A673 (cell line): Measurements from ENCODE around the gene PLEKHG4. TPM values are rescaled to one million over a fixed set of nuclear protein-coding genes. Genes with fewer than 3 reads are reported as not detected.

Experiments used
- BruUV-seq: library from RNA; stranded (reverse); fragments of 400-500 nt; replicated peaks from 2 replicates; lab custom pipeline; 2021; lab: Mats Ljungman, UMichigan
- CTCF ChIA-PET: fragments of 300-600 bp; sonication (Branson Sonifier 250); formaldehyde crosslinking; loops from one replicate; lab custom pipeline; 2022; ENCODE audit warnings: antibody characterized with exemption; lab: Charles Lee
- POLR2A ChIA-PET: fragments of 300-600 bp; sonication (Branson Sonifier 250); formaldehyde crosslinking; loops from one replicate; lab custom pipeline; 2022; ENCODE audit warnings: antibody characterized with exemption; ENCODE audit not compliant: low non-redundant PET; lab: Charles Lee
- DNase-seq: peaks from one replicate; pipeline ENCODE4 v3.0.0-alpha.2; 2015; ENCODE audit warnings: low spot score
- H3K27ac ChIP-seq: fragments of 200-600 bp; sonication (generic); 2 replicates; pipeline ENCODE4 v1.5.1; 2016; ENCODE audit warnings: mixed run types, low read depth, mild to moderate bottlenecking, mixed read lengths, antibody characterized with exemption, low read length; ENCODE audit not compliant: poor library complexity, severe bottlenecking
- H3K27me3 ChIP-seq: fragments of 200-600 bp; sonication (generic); replicated peaks from 2 replicates; pipeline ENCODE4 v1.6.1; 2017; ENCODE audit warnings: mixed run types, low read depth, mild to moderate bottlenecking, mixed read lengths, antibody characterized with exemption, low read length; ENCODE audit not compliant: insufficient read depth, poor library complexity
- H3K36me3 ChIP-seq: fragments of 200-600 bp; sonication (generic); 2 replicates; pipeline ENCODE4 v1.6.1; 2016; ENCODE audit warnings: mixed run types, mild to moderate bottlenecking, mixed read lengths, antibody characterized with exemption, low read length; ENCODE audit not compliant: insufficient read depth, poor library complexity, severe bottlenecking
- H3K4me1 ChIP-seq: fragments of 200-600 bp; sonication (generic); 2 replicates; pipeline ENCODE4 v1.6.1; 2017; ENCODE audit warnings: mixed run types, mild to moderate bottlenecking, mixed read lengths, antibody characterized with exemption, low read length; ENCODE audit not compliant: insufficient read depth, poor library complexity, severe bottlenecking
- H3K4me3 ChIP-seq: fragments of 200-600 bp; sonication (generic); 2 replicates; pipeline ENCODE4 v1.5.1; 2016; ENCODE audit warnings: low read depth, mixed run types, mild to moderate bottlenecking, mixed read lengths, low read length; ENCODE audit not compliant: poor library complexity, severe bottlenecking
- H3K9me3 ChIP-seq: fragments of 200-600 bp; sonication (generic); 2 replicates; pipeline ENCODE4 v1.6.1; 2016; ENCODE audit warnings: mixed run types, low read depth, mild to moderate bottlenecking, mixed read lengths, antibody characterized with exemption, low read length; ENCODE audit not compliant: poor library complexity, severe bottlenecking
- CTCF ChIP-seq: fragments of 300-800, 200-600 bp; sonication (generic); conservative IDR thresholded peaks from 2 replicates; pipeline ENCODE4 v1.5.1; 2017; ENCODE audit warnings: low read depth, mild to moderate bottlenecking, antibody characterized with exemption, low read length, moderate library complexity, mixed read lengths
- EZH2 ChIP-seq: fragments of 200-600 bp; sonication (generic); IDR thresholded peaks from 2 replicates; pipeline ENCODE4 v1.6.1; 2017; ENCODE audit warnings: borderline replicate concordance, low read depth, mild to moderate bottlenecking, mixed read lengths, antibody characterized with exemption, low read length; ENCODE audit not compliant: poor library complexity, severe bottlenecking
- intact Hi-C: fragments of 100-400 bp; cut with micrococcal nuclease; formaldehyde crosslinking; loops from one replicate; pipeline ENCODE4 v1.10.0; 2022; ENCODE audit not compliant: unreplicated experiment
- total RNA-seq: library from RNA; stranded (reverse); gene quantifications from 2 replicates; pipeline ENCODE4 v1.2.3, GENCODE V29; 2021

The PLEKHG4 gene
- total RNA-seq, 1 experiment from 2014 or later = 5.8 TPM

DNA sequence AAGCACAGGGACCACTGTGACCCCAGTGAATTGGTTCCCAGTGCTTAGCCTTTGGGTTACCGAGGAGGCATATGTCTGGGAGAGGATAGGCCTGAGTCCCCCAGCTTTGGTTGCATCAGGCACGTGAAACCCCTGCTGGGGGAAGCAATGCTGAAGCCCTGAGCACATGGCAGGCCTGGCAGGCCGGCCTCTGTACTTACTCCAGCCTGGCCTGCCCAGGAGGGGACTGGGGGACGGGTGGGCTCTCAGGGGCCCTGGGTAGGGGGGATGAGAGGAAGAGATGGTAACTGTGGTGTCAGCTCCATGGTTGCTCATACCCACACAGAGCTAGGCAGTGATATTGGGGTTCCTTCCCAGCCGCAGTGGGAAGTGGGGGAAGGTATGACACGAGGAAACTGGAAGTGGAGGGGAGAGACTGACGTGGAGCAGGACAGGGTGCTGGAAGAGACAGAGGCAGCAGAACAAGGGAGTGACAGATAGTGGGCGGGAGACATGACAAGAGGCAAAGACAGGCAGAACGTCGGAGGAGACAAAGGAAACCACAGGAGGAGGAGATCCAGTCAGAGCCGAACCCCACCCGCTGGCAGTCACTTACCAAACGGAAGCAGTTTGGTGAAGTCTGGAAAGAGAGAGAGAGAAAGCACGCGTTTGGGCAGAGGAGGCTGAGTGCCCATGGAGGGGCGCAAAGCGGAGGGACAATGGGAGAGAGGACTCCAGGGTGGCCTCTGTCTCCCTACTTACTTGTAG is 43.3 kb upstream of the PLEKHG4 start:
- no peaks in the 10 kb centered on the region for H3K27me3 ChIP-seq
- no TSS peak for BruUV-seq
- DNase-seq = peak; percentile 80

GRCh38 chr16:67236563-67237395 is 42.6 kb upstream of the PLEKHG4 start:
- BruUV-seq = no TSS peak
- no peaks in the 10 kb centered on the region for H3K9me3 ChIP-seq
- ChIA-PET POLR2A (no interaction called here), CTCF (no interaction called here)
- H3K27ac ChIP-seq = peak overlapping the region; percentile 68
- TF ChIP-seq CTCF (no peak), EZH2 (no peak)
- peak; percentile 87 for DNase-seq
- H3K36me3 ChIP-seq = peaks cover 52% of the 10 kb centered on the region
- peaks cover 12% of the 10 kb centered on the region for H3K4me1 ChIP-seq
- peak overlapping the region; percentile 30 for H3K4me3 ChIP-seq
- no peaks in the 10 kb centered on the region for H3K27me3 ChIP-seq
- intact Hi-C loops = no loop called here

More for the DNA sequence above, 43.3 kb upstream of the PLEKHG4 start:
- ChIA-PET POLR2A (no interaction called here), CTCF (no interaction called here)
- Histone ChIP-seq H3K27ac (peak overlapping the region; percentile 68), H3K36me3 (peaks cover 60% of the 10 kb centered on the region), H3K4me3 (peak overlapping the region; percentile 30), H3K4me1 (peaks cover 4% of the 10 kb centered on the region), H3K9me3 (no peaks in the 10 kb centered on the region)
- TF ChIP-seq CTCF = no peak
- no peak for TF ChIP-seq EZH2
- intact Hi-C loops = no loop called here

DNA sequence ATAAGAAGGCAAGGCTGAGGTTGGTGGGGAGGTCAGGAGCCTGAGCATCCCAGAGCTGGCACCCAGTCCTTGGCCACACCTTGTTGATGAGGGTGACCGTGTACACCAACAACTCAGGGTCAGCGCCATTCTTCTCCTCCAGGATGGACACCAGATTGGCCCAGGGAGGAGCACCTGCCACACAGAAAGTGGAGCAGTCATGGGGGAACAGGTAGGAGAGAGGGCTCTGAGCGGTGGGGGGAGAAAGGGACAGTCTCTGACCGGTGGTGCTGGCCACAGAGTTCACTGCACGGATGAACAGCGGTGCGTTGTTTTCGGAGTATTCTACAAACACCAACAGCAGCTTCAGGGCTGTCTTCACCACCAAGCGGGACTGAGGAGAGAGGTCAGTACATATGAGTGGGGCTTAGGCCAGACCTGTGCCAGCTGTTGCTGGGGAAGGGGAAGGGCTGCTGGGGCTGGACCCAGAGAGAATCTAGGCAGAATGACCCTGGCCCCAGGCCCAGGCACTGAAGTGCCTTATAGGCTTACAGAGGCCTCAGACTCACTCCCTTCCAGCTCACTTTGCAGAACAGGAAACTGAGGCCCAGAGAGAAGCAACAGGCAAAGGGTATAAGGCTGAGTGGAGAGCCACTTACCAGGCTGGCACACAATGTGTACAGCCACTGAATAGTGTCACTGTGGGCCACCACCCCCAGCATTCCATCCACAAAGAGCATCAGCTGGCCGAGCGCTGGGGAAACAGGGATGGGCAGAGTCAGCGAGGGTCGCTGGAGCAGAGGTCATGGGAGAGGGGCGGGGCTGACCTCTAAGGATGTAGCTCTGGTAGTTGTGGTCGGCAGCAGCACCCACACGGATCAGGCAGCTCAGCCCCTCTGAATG is 41.7 kb upstream of the PLEKHG4 start:
- CTCF ChIA-PET = no interaction called here
- intact Hi-C loops = no loop called here
- Histone ChIP-seq H3K4me3 (no peak overlapping the region), H3K36me3 (peaks cover 45% of the 10 kb centered on the region), H3K27me3 (no peaks in the 10 kb centered on the region), H3K4me1 (peaks cover 16% of the 10 kb centered on the region), H3K9me3 (no peaks in the 10 kb centered on the region), H3K27ac (no peak overlapping the region)
- DNase-seq = no peak
- no peak for TF ChIP-seq CTCF
- no peak for TF ChIP-seq EZH2
- BruUV-seq = no TSS peak
- POLR2A ChIA-PET = no interaction called here
